H9 (cell line): ENCODE data around the gene STAB2. TPM values are rescaled to one million over a fixed set of nuclear protein-coding genes. Genes with fewer than 3 reads are reported as not detected.

Source experiments
- DNase-seq: peaks from one replicate; pipeline ENCODE4 v3.0.0-alpha.2; 2017
- H2AFZ ChIP-seq: one replicate; pipeline ENCODE4 v1.6.1; 2013; ENCODE audit warnings: mild to moderate bottlenecking, low read length, control low read depth, moderate library complexity
- H2AK5ac ChIP-seq: 2 replicates; pipeline ENCODE4 v1.6.1; 2013; ENCODE audit warnings: low read length, control low read depth, mixed read lengths; ENCODE audit not compliant: insufficient read length
- H2BK120ac ChIP-seq: one replicate; pipeline ENCODE4 v1.6.1; 2013; ENCODE audit warnings: low read depth, mild to moderate bottlenecking, low read length, control low read depth, inconsistent platforms; ENCODE audit not compliant: poor library complexity, severe bottlenecking
- H2BK12ac ChIP-seq: 2 replicates; pipeline ENCODE4 v1.6.1; 2013; ENCODE audit warnings: low read length, control low read depth, mixed read lengths, low read depth; ENCODE audit not compliant: insufficient read length
- H2BK15ac ChIP-seq: 2 replicates; pipeline ENCODE4 v1.6.1; 2013; ENCODE audit warnings: low read depth, low read length, control low read depth
- H2BK20ac ChIP-seq: one replicate; pipeline ENCODE4 v1.6.1; 2013; ENCODE audit warnings: low read depth, mild to moderate bottlenecking, low read length, control low read depth, inconsistent platforms; ENCODE audit not compliant: poor library complexity, severe bottlenecking
- H2BK5ac ChIP-seq: 2 replicates; pipeline ENCODE4 v1.6.1; 2013; ENCODE audit warnings: low read length, control low read depth, mixed read lengths; ENCODE audit not compliant: insufficient read length
- H3K14ac ChIP-seq: 2 replicates; pipeline ENCODE4 v1.6.1; 2013; ENCODE audit warnings: low read length, control low read depth; ENCODE audit not compliant: insufficient read depth
- H3K18ac ChIP-seq: 2 replicates; pipeline ENCODE4 v1.6.1; 2013; ENCODE audit warnings: low read depth, mild to moderate bottlenecking, mixed read lengths, low read length, control low read depth; ENCODE audit not compliant: insufficient read length
- H3K23ac ChIP-seq: 2 replicates; pipeline ENCODE4 v1.6.1; 2013; ENCODE audit warnings: low read length, control low read depth, mixed read lengths, low read depth; ENCODE audit not compliant: insufficient read length
- H3K23me2 ChIP-seq: 2 replicates; pipeline ENCODE4 v1.6.1; 2013; ENCODE audit warnings: low read depth, mild to moderate bottlenecking, mixed read lengths, low read length, control low read depth; ENCODE audit not compliant: insufficient read length, poor library complexity, severe bottlenecking
- H3K27ac ChIP-seq: 2 replicates; pipeline ENCODE4 v1.5.1; 2013; ENCODE audit warnings: low read length, control low read depth, mixed read lengths, low read depth; ENCODE audit not compliant: insufficient read length
- H3K27me3 ChIP-seq: 2 replicates; pipeline ENCODE4 v1.6.1; 2013; ENCODE audit warnings: low read length, control low read depth, inconsistent platforms; ENCODE audit not compliant: insufficient read depth
- H3K4ac ChIP-seq: 2 replicates; pipeline ENCODE4 v1.6.1; 2013; ENCODE audit warnings: low read depth, mild to moderate bottlenecking, control low read depth, inconsistent platforms, low read length, moderate library complexity
- H3K4me1 ChIP-seq: 2 replicates; pipeline ENCODE4 v1.6.1; 2013; ENCODE audit warnings: low read length, control low read depth, inconsistent platforms; ENCODE audit not compliant: insufficient read depth
- H3K4me2 ChIP-seq: 2 replicates; pipeline ENCODE4 v1.6.1; 2013; ENCODE audit warnings: low read length, control low read depth, mixed read lengths; ENCODE audit not compliant: insufficient read length, insufficient read depth
- H3K56ac ChIP-seq: 2 replicates; pipeline ENCODE4 v1.6.1; 2013; ENCODE audit warnings: low read depth, mild to moderate bottlenecking, mixed read lengths, low read length, control low read depth; ENCODE audit not compliant: insufficient read length
- H3K79me1 ChIP-seq: 2 replicates; pipeline ENCODE4 v1.6.1; 2013; ENCODE audit warnings: low read depth, mild to moderate bottlenecking, moderate library complexity, low read length, control low read depth, inconsistent platforms; ENCODE audit not compliant: insufficient read depth, poor library complexity, severe bottlenecking
- H3K79me2 ChIP-seq: 2 replicates; pipeline ENCODE4 v1.6.1; 2013; ENCODE audit warnings: low read length, control low read depth, inconsistent platforms; ENCODE audit not compliant: insufficient read depth
- H3K9ac ChIP-seq: 2 replicates; pipeline ENCODE4 v1.6.1; 2013; ENCODE audit warnings: low read length, control low read depth, mixed read lengths; ENCODE audit not compliant: insufficient read length; ENCODE audit errors: extremely low read depth
- H3K9me3 ChIP-seq: one replicate; pipeline ENCODE4 v1.6.1; 2013; ENCODE audit warnings: low read depth, low read length, inconsistent platforms; ENCODE audit not compliant: control insufficient read depth
- H3T11ph ChIP-seq: one replicate; pipeline ENCODE4 v1.6.1; 2013; ENCODE audit warnings: mild to moderate bottlenecking, low read length, control low read depth, inconsistent platforms
- H4K20me1 ChIP-seq: one replicate; pipeline ENCODE4 v1.6.1; 2013; ENCODE audit not compliant: control insufficient read depth, insufficient read length, insufficient read depth
- H4K5ac ChIP-seq: 2 replicates; pipeline ENCODE4 v1.6.1; 2013; ENCODE audit warnings: low read depth, mild to moderate bottlenecking, mixed read lengths, low read length, control low read depth; ENCODE audit not compliant: insufficient read length
- H4K8ac ChIP-seq: replicated peaks from 2 replicates; pipeline ENCODE4 v1.6.1; 2013; ENCODE audit warnings: low read length, control low read depth, mixed read lengths, low read depth; ENCODE audit not compliant: insufficient read length
- H4K91ac ChIP-seq: 2 replicates; pipeline ENCODE4 v1.6.1; 2013; ENCODE audit warnings: low read depth, mild to moderate bottlenecking, moderate library complexity, mixed read lengths, low read length, control low read depth; ENCODE audit not compliant: insufficient read length
- H3K27ac Mint-ChIP-seq, 3 experiments: 2 replicates in 2 of 3; 3 replicates in 1 of 3; pipeline ENCODE4 v1.8.0; 2020 to 2021; ENCODE audit warnings: mixed read lengths in 3 of 3, mild to moderate bottlenecking in 1 of 3, moderate library complexity in 1 of 3
- H3K27me3 Mint-ChIP-seq: 2 replicates; pipeline ENCODE4 v1.8.0; 2021; ENCODE audit warnings: low read depth, mild to moderate bottlenecking, moderate library complexity, mixed read lengths
- H3K36me3 Mint-ChIP-seq, 3 experiments: 2 replicates in 2 of 3; 3 replicates in 1 of 3; pipeline ENCODE4 v1.8.0; 2020 to 2021; ENCODE audit warnings: low read depth in 3 of 3, mixed read lengths in 3 of 3; ENCODE audit not compliant: insufficient read depth in 1 of 3
- H3K4me1 Mint-ChIP-seq, 2 experiments: 2 replicates each; pipeline ENCODE4 v1.8.0; 2020; ENCODE audit warnings: mixed read lengths in 2 of 2
- H3K4me3 Mint-ChIP-seq, 2 experiments: 2 replicates in 1 of 2; 3 replicates in 1 of 2; pipeline ENCODE4 v1.8.0; 2020 to 2021; ENCODE audit warnings: mild to moderate bottlenecking in 2 of 2, mixed read lengths in 2 of 2, moderate library complexity in 1 of 2
- H3K9me3 Mint-ChIP-seq, 2 experiments: 2 replicates in 1 of 2; 3 replicates in 1 of 2; pipeline ENCODE4 v1.8.0; 2020; ENCODE audit warnings: mild to moderate bottlenecking in 2 of 2, mixed read lengths in 2 of 2, moderate library complexity in 1 of 2
- WGBS: extraction: QIAGEN DNeasy Blood & Tissue Kit; methylation state at CpG from one replicate; pipeline ENCODE4 v1.1.7; 2013; ENCODE audit warnings: missing lambda C conversion rate, low lambda C conversion rate, mixed read lengths; ENCODE audit not compliant: insufficient read length; ENCODE audit errors: extremely low coverage; 5-methylcytosine and 5-hydroxymethylcytosine counted together
- total RNA-seq: library from RNA; stranded (reverse); gene quantifications from 2 replicates; pipeline ENCODE4 v1.2.1, GENCODE V29; 2021
- TF ChIP-seq, protein P1 (sequence below): fragments of 200-600 bp; sonication (generic); conservative IDR thresholded peaks from 3 replicates; pipeline ENCODE4 v1.8.0; 2021; ENCODE audit warnings: antibody characterized with exemption, mild to moderate bottlenecking

Gene STAB2
- total RNA-seq, 1 experiment from 2014 or later: 0.02 TPM

DNA sequence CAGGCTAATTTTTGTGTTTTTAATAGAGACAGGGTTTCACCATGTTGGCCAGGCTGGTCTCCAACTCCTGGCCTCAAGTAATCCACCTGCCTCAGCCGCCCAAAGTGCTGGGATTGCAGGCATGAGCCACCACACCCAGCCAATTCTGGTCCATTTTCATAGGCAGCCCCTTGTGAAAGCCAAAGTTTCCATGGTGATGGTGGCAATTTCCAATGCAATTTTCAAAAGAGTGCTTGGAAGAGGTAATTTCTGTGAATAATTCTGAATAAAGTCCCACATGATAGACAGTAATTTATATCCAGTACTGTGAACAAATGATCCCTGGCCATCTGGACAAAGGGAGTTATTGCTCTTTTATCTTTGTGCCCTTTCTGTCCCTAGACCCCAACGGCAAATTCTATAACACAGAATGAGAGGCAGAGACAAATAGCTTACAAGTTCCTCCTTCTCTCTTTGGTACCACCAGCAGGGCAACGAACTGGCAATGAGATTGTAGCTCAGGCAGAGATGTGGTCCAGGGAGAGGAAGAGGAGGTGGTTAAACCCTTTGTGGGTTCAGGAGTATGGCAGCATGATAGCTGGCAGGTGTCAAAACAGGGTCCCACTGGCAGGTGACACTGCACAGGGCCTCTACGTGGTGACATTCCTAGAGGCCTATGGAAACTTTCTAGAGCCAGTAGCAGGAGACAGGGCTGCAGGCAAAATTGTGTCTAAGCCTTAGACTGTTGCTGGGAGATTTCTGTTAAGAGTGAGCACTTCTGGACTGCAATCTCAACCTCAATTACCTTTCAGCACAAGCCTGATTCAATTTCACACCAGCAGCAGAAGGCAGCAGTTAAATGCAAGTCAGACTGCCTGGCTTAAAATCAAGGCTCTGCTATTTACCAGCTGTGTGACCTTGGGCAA, 207.5 kb downstream of the STAB2 start:
- H3K4me2 ChIP-seq: no peak overlapping the region
- peaks cover 37 to 69% (median 47%) of the 10 kb centered on the region in 3 experiments for H3K36me3 Mint-ChIP-seq

More for the DNA sequence above, 207.5 kb downstream of the STAB2 start:
- Histone ChIP-seq H3K18ac (no peak overlapping the region), H3K27ac (no peak overlapping the region), H3K14ac (no peak overlapping the region), H4K5ac (no peak overlapping the region), H2BK15ac (no peak overlapping the region), H3K4ac (no peak overlapping the region), H3K23ac (no peak overlapping the region), H4K8ac (no peak overlapping the region), H2BK20ac (no peak overlapping the region), H3K27me3 (no peaks in the 10 kb centered on the region), H3K56ac (no peak overlapping the region), H2AFZ (no peak overlapping the region), H2BK5ac (no peak overlapping the region), H3K4me1 (no peaks in the 10 kb centered on the region), H4K91ac (no peak overlapping the region), H3T11ph (no peak overlapping the region), H3K79me2 (no peaks in the 10 kb centered on the region), H2AK5ac (no peak overlapping the region), H3K23me2 (no peaks in the 10 kb centered on the region), H3K79me1 (no peaks in the 10 kb centered on the region), H4K20me1 (no peaks in the 10 kb centered on the region), H3K9me3 (no peaks in the 10 kb centered on the region), H2BK120ac (no peak overlapping the region), H3K9ac (no peak overlapping the region), H2BK12ac (no peak overlapping the region)
- Mint-ChIP-seq H3K4me3 (no peak overlapping the region), H3K4me1 (peaks cover 3 to 17% of the 10 kb centered on the region in 2 experiments; a peak in 2 of 4 replicates), H3K9me3 (no peaks in the 10 kb centered on the region), H3K27me3 (no peaks in the 10 kb centered on the region), H3K27ac (no peak overlapping the region)
- DNase-seq: no peak
- TF ChIP-seq, protein P1, sequence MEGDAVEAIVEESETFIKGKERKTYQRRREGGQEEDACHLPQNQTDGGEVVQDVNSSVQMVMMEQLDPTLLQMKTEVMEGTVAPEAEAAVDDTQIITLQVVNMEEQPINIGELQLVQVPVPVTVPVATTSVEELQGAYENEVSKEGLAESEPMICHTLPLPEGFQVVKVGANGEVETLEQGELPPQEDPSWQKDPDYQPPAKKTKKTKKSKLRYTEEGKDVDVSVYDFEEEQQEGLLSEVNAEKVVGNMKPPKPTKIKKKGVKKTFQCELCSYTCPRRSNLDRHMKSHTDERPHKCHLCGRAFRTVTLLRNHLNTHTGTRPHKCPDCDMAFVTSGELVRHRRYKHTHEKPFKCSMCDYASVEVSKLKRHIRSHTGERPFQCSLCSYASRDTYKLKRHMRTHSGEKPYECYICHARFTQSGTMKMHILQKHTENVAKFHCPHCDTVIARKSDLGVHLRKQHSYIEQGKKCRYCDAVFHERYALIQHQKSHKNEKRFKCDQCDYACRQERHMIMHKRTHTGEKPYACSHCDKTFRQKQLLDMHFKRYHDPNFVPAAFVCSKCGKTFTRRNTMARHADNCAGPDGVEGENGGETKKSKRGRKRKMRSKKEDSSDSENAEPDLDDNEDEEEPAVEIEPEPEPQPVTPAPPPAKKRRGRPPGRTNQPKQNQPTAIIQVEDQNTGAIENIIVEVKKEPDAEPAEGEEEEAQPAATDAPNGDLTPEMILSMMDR: no peak
- WGBS: no CpG with 5 or more reads among the region's 4 CpGs
